Right atrium auricular region (tissue), 2 donors: ENCODE measurements around the gene JAKMIP1. TPM values are rescaled to one million over a fixed set of nuclear protein-coding genes. Genes with fewer than 3 reads are reported as not detected.

ENCODE experiments used
- DNase-seq: peaks from one replicate; pipeline ENCODE4 v3.0.0-alpha.2; 2019; ENCODE audit warnings: low spot score
- H3K27ac ChIP-seq, 2 donors: fragments of 200-600 bp; sonication (generic); 1 replicate in 1 of 2; 2 replicates in 1 of 2; pipeline ENCODE4 v1.5.1; 2016 to 2019
- H3K27me3 ChIP-seq, 2 donors: fragments of 200-600 bp; sonication (generic); one replicate each; pipeline versions ENCODE4 v1.5.1 to v1.6.0; 2017 to 2019
- H3K36me3 ChIP-seq: fragments of 200-600 bp; sonication (generic); one replicate; pipeline ENCODE4 v1.5.1; 2016
- H3K4me1 ChIP-seq, 2 donors: fragments of 200-600 bp; sonication (generic); one replicate each; pipeline versions ENCODE4 v1.5.1 to v1.6.0; 2017 to 2019
- H3K4me3 ChIP-seq, 2 donors: fragments of 200-600 bp; sonication (generic); 1 replicate in 1 of 2; 2 replicates in 1 of 2; pipeline ENCODE4 v1.5.1; 2017 to 2019; ENCODE audit warnings: mild to moderate bottlenecking in 1 of 2, moderate library complexity in 1 of 2
- H3K9me3 ChIP-seq, 2 donors: fragments of 200-600 bp; sonication (generic); one replicate each; pipeline ENCODE4 v1.5.1; 2019
- total RNA-seq, 2 donors: library from RNA; depleted of rRNA; stranded (reverse); fragments of >200 nt; gene quantifications; one replicate each; pipeline ENCODE4 v1.1.0, GENCODE V29; 2016
- TF ChIP-seq, protein P1 (sequence below), 2 donors: fragments of 200-600 bp; sonication (generic); IDR thresholded peaks; one replicate each; pipeline ENCODE4 v1.5.1; 2019; ENCODE audit warnings: antibody characterized with exemption in 2 of 2

JAKMIP1 gene
- total RNA-seq, 2 donors from 2014 or later = 0.30 to 0.59 TPM

DNA sequence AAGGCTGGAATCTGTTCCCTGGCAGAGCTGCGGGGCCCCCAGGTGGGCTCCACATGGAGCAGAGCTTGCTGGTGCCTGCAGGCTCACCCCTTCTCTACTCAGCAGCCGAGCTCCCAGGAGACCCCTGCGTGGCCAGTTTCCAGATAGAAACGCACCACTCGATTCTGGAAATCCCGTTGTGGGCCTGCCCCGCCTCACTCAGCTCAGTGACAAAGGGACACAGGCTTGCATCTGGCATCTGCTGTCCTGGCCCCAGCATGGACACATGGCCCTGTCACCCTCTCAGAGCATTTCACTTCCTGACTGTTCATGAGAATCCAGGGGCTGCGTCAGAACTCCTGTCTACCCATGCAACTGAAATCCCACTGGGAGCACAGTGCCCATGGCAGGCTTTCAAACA is 161.6 kb downstream of the JAKMIP1 start:
- H3K27ac ChIP-seq = no peak overlapping the region
- no peaks in the 10 kb centered on the region for H3K4me1 ChIP-seq
- H3K4me3 ChIP-seq = no peak overlapping the region
- no peaks in the 10 kb centered on the region for H3K27me3 ChIP-seq
- TF ChIP-seq, protein P1, sequence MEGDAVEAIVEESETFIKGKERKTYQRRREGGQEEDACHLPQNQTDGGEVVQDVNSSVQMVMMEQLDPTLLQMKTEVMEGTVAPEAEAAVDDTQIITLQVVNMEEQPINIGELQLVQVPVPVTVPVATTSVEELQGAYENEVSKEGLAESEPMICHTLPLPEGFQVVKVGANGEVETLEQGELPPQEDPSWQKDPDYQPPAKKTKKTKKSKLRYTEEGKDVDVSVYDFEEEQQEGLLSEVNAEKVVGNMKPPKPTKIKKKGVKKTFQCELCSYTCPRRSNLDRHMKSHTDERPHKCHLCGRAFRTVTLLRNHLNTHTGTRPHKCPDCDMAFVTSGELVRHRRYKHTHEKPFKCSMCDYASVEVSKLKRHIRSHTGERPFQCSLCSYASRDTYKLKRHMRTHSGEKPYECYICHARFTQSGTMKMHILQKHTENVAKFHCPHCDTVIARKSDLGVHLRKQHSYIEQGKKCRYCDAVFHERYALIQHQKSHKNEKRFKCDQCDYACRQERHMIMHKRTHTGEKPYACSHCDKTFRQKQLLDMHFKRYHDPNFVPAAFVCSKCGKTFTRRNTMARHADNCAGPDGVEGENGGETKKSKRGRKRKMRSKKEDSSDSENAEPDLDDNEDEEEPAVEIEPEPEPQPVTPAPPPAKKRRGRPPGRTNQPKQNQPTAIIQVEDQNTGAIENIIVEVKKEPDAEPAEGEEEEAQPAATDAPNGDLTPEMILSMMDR (IDR thresholded peaks at IDR 0.05) = no peak
- DNase-seq = no peak
- H3K36me3 ChIP-seq = no peaks in the 10 kb centered on the region
- H3K9me3 ChIP-seq = no peaks in the 10 kb centered on the region

DNA sequence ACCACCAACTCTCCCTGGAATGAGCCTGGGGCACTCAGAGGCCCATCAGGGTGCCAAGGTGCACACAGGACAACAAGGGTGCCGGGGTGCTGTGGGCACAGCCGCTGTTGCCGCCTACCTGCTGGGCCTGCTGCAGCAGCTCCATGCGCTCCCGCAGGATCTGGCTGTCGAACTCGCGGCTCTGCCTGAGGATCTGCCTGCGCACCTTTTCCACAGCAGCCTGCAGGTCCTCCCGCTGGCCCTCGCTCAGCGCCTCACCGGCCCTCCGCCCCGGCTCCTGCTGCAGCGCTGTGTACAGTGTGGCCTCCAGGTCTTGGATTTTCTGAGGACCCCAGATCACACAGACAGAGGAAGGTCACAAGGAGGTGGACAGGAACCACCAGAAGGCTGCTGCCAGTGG is 164.6 kb downstream of the JAKMIP1 start:
- H3K27ac ChIP-seq = no peak overlapping the region
- H3K4me1 ChIP-seq = peaks cover 0 to 7% of the 10 kb centered on the region in 2 donors
- H3K36me3 ChIP-seq = no peaks in the 10 kb centered on the region
- H3K27me3 ChIP-seq = no peaks in the 10 kb centered on the region
- H3K4me3 ChIP-seq = no peak overlapping the region
- no peaks in the 10 kb centered on the region for H3K9me3 ChIP-seq
- no peak for DNase-seq
- TF ChIP-seq, protein P1 (IDR thresholded peaks at IDR 0.05) = no peak

DNA sequence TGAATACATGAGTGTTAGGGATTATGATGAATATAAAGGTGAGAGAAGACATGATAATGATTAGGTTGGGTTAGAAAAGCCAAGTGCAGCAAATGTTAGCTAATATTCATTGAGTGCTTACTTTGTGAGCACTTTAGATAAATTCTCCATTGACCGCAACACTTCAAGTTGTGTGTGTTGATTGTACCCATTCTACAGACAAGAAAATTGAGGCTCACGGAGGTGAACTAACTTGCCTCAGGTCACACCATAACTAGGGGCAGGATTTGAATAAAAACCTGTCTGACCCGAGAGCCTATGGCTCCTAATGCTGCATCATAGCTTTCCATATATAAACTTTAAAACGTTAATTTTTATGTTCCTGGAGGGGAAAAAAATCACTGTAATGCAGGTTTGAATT is 167.0 kb downstream of the JAKMIP1 start:
- peaks cover 0 to 7% of the 10 kb centered on the region in 2 donors for H3K4me1 ChIP-seq
- no peaks in the 10 kb centered on the region for H3K27me3 ChIP-seq
- H3K36me3 ChIP-seq = no peaks in the 10 kb centered on the region
- H3K9me3 ChIP-seq = no peaks in the 10 kb centered on the region
- no peak for DNase-seq
- no peak overlapping the region for H3K4me3 ChIP-seq
- TF ChIP-seq, protein P1 (IDR thresholded peaks at IDR 0.05) = no peak
- H3K27ac ChIP-seq = no peak overlapping the region

DNA sequence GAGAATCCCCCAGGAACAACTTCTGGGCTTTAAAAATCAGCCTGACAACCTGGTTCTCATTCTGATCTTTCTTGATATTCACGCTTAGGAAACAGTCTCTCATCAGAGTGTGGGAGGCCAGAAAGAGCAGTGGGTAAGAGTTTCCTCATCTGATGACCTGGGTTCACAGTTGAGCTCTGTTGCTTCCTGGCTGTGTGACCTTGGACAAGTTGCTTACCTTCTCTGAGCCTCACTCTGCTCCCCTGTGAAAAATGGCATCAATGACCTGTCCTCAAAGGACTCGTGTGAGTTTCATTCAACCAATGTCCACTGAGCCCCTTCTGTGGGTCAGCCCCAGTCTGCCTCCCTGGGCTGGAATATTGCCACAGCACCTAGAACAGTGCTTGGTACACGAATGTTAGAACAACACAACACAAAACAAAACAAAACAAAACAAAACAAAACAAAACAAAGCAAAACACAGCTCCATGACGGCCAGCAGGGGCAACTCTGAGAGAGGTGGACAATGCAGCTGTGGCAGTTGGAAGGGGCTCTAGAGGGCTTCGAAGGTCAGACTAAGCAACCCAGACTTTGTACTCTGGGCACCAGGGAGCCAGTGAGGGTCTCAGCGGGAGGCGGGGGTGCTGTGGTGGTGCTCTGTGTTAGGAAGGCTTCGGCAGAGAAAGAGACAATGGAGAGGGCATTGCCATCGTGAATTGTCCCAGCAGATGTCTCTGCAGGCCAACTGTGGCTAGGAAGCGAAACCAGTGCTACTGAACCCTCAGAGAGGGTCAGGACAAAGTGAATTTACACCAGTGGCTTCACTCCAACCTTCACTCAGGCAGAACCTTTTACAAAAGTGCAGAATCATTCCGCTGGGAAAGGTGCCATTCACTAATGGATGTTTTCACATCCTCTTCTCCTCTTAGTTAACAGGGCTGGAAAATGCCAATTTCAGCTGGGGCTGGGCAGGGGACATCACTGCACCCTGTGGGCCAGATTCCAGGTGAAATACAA is 167.8 kb downstream of the JAKMIP1 start:
- DNase-seq = no peak
- Histone ChIP-seq H3K9me3 (no peaks in the 10 kb centered on the region), H3K27ac (no peak overlapping the region), H3K4me1 (peaks cover 0 to 7% of the 10 kb centered on the region in 2 donors), H3K36me3 (no peaks in the 10 kb centered on the region), H3K27me3 (no peaks in the 10 kb centered on the region), H3K4me3 (no peak overlapping the region)
- TF ChIP-seq, protein P1 (IDR thresholded peaks at IDR 0.05) = peak in 1 of 2 donors; percentile 23

DNA sequence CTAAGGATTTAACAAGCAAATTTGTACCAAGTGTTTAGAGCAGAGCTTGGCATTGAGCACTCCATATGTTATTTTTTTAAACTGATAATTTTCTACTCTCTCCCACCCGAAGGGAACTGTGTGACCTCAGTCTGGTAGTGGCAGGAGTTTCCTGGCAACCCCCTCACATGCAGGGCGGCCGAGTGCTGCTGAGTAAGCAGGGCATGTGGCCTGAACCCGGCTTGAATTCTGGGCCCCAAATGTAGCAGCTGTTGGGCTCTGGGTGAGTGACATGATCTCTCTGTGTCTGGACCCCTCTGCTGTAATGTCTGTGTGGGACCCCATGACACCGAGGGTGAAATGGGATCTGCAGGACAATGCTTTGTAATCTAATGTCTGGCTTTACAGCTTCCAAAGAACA is 168.5 kb downstream of the JAKMIP1 start:
- Histone ChIP-seq H3K27me3 (no peaks in the 10 kb centered on the region), H3K4me1 (peaks cover 0 to 7% of the 10 kb centered on the region in 2 donors), H3K4me3 (no peak overlapping the region), H3K27ac (no peak overlapping the region), H3K36me3 (no peaks in the 10 kb centered on the region), H3K9me3 (no peaks in the 10 kb centered on the region)
- no peak for DNase-seq
- TF ChIP-seq, protein P1 (IDR thresholded peaks at IDR 0.05) = no peak
